ENCODE measurements around the gene LRMDA. TPM values are rescaled to one million over a fixed set of nuclear protein-coding genes. Genes with fewer than 3 reads are reported as not detected.

Gene LRMDA
- total and polyA plus RNA-seq, 2 of the 4 experiments (the other 2 are of a cell fraction) = 0.07 TPM; not detected in 1

DNA sequence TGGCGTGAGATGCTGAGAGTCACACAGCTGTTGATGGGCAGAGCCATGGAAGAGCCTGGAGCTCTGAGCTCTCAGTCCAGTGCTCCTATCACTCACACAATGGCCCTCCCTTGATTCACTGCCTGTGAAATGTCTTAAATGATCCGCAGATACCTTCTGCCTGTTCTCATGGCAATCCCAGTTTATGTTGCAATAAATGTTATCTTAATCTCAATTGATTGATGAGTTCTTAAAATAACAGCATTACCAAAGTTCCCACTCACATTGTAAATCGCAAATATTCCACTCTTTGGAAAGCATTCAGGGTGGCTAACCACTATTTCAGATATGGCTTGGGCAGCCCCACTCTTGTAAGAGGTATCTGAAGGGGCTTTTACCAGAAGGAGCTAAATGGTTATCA, 865.5 kb downstream of the LRMDA start:
- no peak overlapping the region for H3K23ac ChIP-seq (ENCODE audit: low read depth, low read length)
- peak overlapping the region; percentile 43; the same call in 1 of the 2 replicates for H3K18ac ChIP-seq (ENCODE audit: low read depth, low read length)
- no TSS peak for BruUV-seq (replicated peaks)
- no peaks in the 10 kb centered on the region for H3K27me3 ChIP-seq (ENCODE audit: control insufficient read depth, insufficient read depth, low read length)
- dilution Hi-C loops (cut with HindIII; ENCODE audit: low sequenced_read_pairs, unreplicated experiment) (no loop called here), in situ Hi-C loops (cut with MboI; ENCODE audit: low sequenced_read_pairs) (no loop called here), intact Hi-C loops (cut with micrococcal nuclease) (no loop called here)
- no peak overlapping the region for H2AK9ac ChIP-seq (replicated peaks; ENCODE audit: low read depth, low read length, poor library complexity)
- H2AFZ ChIP-seq (replicated peaks; ENCODE audit: low read length, poor library complexity) = no peak overlapping the region
- no peak overlapping the region for H2BK120ac ChIP-seq (ENCODE audit: low read depth, low read length)
- H2BK5ac ChIP-seq (ENCODE audit: low read depth, low read length, poor library complexity, severe bottlenecking) = no peak overlapping the region
- no peak overlapping the region for H3K4me2 ChIP-seq (ENCODE audit: low read depth, low read length)
- no CpG with 5 or more reads among the region's 3 CpGs for WGBS, 2 experiments (ENCODE audit: extremely low coverage in 2 of 2, insufficient read length in 1 of 2)
- no peak overlapping the region for H2BK15ac ChIP-seq (ENCODE audit: low read depth, low read length)
- DNase-seq = no peak
- H4K20me1 ChIP-seq (ENCODE audit: insufficient read depth, low read length) = no peaks in the 10 kb centered on the region
- H3K79me1 ChIP-seq (ENCODE audit: low read depth in 1 of 2, low read length in 2 of 2) = no peaks in the 10 kb centered on the region
- no peaks in the 10 kb centered on the region for H3K9me1 ChIP-seq (ENCODE audit: insufficient read depth, low read length)
- ChIA-PET POLR2A (ENCODE audit: unreplicated experiment) (no interaction called here), CTCF (no interaction called here)
- H2BK20ac ChIP-seq (ENCODE audit: low read depth, low read length) = no peak overlapping the region
- TF ChIP-seq CTCF (conservative IDR thresholded peaks at IDR 0.05; ENCODE audit: low read depth, low read length) (no peak), NFE2L2 (IDR thresholded peaks at IDR 0.05; ENCODE audit: low read depth, low read length) (no peak), MAFK (IDR thresholded peaks at IDR 0.05; ENCODE audit: low read depth, low read length) (no peak), CHD1 (IDR thresholded peaks at IDR 0.05; ENCODE audit: low read depth, low read length) (no peak), BHLHE40 (IDR thresholded peaks at IDR 0.05; ENCODE audit: low read depth, low read length) (no peak)
- H3K56ac ChIP-seq (ENCODE audit: extremely low read depth, insufficient read depth, low read length) = no peak overlapping the region
- H4K8ac ChIP-seq (ENCODE audit: low read depth in 2 of 2, low read length in 2 of 2) = no peak overlapping the region
- no peaks in the 10 kb centered on the region for H3K36me3 ChIP-seq (ENCODE audit: control insufficient read depth, insufficient read depth, low read length)
- no peak overlapping the region for H3K4ac ChIP-seq (ENCODE audit: low read depth, low read length)
- H3K9me3 ChIP-seq (ENCODE audit: control insufficient read depth, insufficient read depth, low read length) = no peaks in the 10 kb centered on the region
- no peak overlapping the region for H4K91ac ChIP-seq (ENCODE audit: insufficient read depth, low read depth, low read length)
- H3K4me3 ChIP-seq (ENCODE audit: insufficient read depth, low read depth, low read length) = no peak overlapping the region
- ATAC-seq (ENCODE audit: low read depth) = no peak
- H4K5ac ChIP-seq (ENCODE audit: low read depth, low read length) = no peak overlapping the region
- no peak overlapping the region for H3K9ac ChIP-seq (ENCODE audit: low read depth, low read length)
- no peaks in the 10 kb centered on the region for H3K4me1 ChIP-seq (ENCODE audit: control insufficient read depth, insufficient read depth, low read length)
- no peak overlapping the region for H3K14ac ChIP-seq (replicated peaks; ENCODE audit: low read depth, low read length)
- no peak overlapping the region for H3K27ac ChIP-seq (ENCODE audit: insufficient read depth, low read length)
- no peak overlapping the region for H2AK5ac ChIP-seq (ENCODE audit: low read depth, low read length)

Measured in IMR-90 (cell line).